ENCODE measurements around the gene TNFAIP6. TPM values are rescaled to one million over a fixed set of nuclear protein-coding genes. Genes with fewer than 3 reads are reported as not detected.
"Not testable (repeated sequence)": the region's sequence is repeated elsewhere in the genome, so short reads cannot be mapped to it uniquely, and the experiment has no call there.

The TNFAIP6 gene
- 100 to 1,000 TPM in 1 of 3 donors, 1 to 10 TPM in 1, under 1 TPM in 1; 0.38 to 110 (median 7.2) TPM for polyA plus RNA-seq

DNA sequence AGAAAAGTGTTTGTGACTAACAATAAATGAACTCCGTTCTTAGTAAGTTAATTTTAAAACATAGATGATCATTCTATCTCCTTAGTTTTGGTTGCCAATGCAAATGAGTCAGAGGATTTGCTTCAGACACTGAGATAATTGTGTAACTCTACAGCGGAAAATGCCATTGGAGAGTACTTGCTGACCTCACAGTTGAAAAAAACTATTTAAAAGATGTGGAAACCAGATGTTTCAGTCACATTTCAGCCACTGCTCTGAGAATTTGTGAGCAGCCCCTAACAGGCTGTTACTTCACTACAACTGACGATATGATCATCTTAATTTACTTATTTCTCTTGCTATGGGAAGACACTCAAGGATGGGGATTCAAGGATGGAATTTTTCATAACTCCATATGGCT lies at the start of gene TNFAIP6:
TSS of gene TNFAIP6 (plus strand) at position 234 of the 400 bp plus-strand sequence. CDS start at position 309, 75 bp downstream.
- 38 to 47% (median 39%) methylated on average over 3 of the region's 3 CpGs for WGBS, 3 donors
- H3K27ac ChIP-seq (ENCODE audit: low read depth, low read length): no peak within 1 kb of the TSS

DNA sequence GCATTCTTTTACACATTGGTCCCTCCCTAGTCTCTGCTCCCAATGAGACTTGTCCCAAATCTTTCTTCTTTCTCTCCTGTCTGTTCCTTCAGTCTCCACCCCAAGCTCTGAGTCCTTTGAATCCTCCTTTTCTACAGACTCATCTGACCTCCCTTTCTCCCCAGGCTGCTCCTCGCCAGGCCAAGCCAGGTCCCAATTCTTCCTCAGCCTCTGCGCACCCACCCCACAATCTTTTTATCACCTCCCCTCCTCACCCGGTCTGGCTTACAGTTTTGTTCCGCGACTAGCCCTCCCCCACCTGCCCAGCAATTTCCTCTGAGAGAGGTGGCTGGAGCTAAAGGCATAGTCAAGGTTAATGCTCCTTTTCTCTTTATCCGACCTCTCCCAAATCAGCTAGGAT lies 47.1 kb upstream of the TNFAIP6 start:
- not testable (repeated sequence) for H3K27ac ChIP-seq (ENCODE audit: low read depth, low read length)
- WGBS, 3 donors: 92 to 96% (median 92%) methylated on average over 6 of the region's 6 CpGs

GRCh38 chr2:151312440-151312839 lies 45.0 kb upstream of the TNFAIP6 start:
- 48 to 74% (median 56%) methylated on average over 6 of the region's 6 CpGs for WGBS, 3 donors
- H3K27ac ChIP-seq (ENCODE audit: low read depth, low read length): not testable (repeated sequence)

GRCh38 chr2:151315381-151315903 lies 42.0 kb upstream of the TNFAIP6 start:
- no peak overlapping the region for H3K27ac ChIP-seq (ENCODE audit: low read depth, low read length)
- 52 to 64% (median 63%) methylated on average over 7 of the region's 7 CpGs for WGBS, 3 donors

- no peak overlapping the region for H3K27ac ChIP-seq (ENCODE audit: low read depth, low read length)
- WGBS, 3 donors: 54 to 76% (median 64%) methylated on average over 4 of the region's 4 CpGs
These were observed 31.8 kb upstream of the TNFAIP6 start for GRCh38 chr2:151325581-151326095.

GRCh38 chr2:151326554-151326953 lies 30.8 kb upstream of the TNFAIP6 start:
- 87 to 92% (median 89%) methylated on average over 1 of the region's 1 CpG for WGBS, 3 donors
- no peak overlapping the region for H3K27ac ChIP-seq (ENCODE audit: low read depth, low read length)

- 38 to 82% (median 80%) methylated on average over 1 of the region's 1 CpG for WGBS, 3 donors
- H3K27ac ChIP-seq (ENCODE audit: low read depth, low read length): no peak overlapping the region
These were observed 27.4 kb upstream of the TNFAIP6 start for GRCh38 chr2:151329998-151330397.

- WGBS, 3 donors: 67 to 87% (median 84%) methylated on average over 3 of the region's 3 CpGs
- no peak overlapping the region for H3K27ac ChIP-seq (ENCODE audit: low read depth, low read length)
These were observed 24.3 kb upstream of the TNFAIP6 start for GRCh38 chr2:151333083-151333482.

DNA sequence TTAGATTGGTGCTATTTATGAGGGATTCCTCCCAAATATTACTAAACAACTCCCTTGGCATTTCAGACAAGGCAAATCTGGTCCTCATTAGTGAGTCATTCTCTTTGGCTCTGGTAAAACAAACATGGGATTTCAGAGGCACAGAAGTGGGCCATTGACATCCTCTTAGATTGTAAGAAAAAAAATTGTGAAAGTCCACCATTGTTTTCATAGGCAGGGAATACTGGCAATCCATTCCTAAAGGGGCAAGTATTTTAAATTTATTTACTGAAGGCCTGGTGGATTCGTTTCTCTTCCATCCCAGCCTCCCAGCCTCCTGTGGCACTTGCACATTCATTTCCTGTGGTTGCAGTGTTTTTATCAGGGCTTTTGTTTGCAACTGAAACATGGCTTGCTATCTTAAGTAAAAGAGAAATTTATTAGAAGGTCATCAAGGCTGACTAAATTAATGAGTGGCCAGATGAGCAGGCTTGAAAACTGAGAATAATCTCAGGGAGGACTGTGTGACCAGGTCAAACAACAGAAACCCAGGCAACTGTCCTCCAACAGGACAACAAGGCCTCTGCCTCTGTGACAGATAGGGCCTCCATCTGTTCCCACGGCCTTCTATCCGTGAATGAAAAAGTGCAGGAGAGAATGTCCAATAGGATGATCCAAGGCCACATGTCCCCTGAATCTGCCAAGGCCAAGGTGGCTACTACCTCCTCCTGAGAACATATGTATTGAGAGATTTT lies 23.1 kb upstream of the TNFAIP6 start:
- no peak overlapping the region for H3K27ac ChIP-seq (ENCODE audit: low read depth, low read length)
- WGBS, 3 donors: 34 to 46% (median 44%) methylated on average over 3 of the region's 3 CpGs

- H3K27ac ChIP-seq (ENCODE audit: low read depth, low read length): no peak overlapping the region
- WGBS, 3 donors: 56 to 62% (median 60%) methylated on average over 2 of the region's 2 CpGs
These were observed 20.5 kb upstream of the TNFAIP6 start for GRCh38 chr2:151336863-151337371.

DNA sequence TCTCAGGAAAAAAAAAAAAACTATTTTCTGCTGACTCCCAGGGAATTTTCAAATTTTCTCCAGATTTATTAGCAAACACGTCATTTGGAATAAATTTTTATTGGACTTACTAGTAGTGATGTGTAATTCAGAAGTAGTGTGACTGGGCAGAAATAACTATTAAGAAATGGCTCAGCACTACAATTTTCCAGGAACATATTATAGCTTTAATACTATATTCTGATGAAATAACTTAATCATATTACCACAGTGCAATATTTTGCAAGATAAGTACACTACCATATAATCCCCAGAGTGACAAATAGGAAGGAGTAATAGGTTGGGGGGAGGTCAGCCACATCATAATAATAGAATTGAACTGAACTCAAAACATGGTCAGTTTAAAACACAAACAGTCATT lies 19.7 kb upstream of the TNFAIP6 start:
- 38 to 65% (median 47%) methylated on average over 1 of the region's 1 CpG for WGBS, 3 donors
- no peak overlapping the region for H3K27ac ChIP-seq (ENCODE audit: low read depth, low read length)

DNA sequence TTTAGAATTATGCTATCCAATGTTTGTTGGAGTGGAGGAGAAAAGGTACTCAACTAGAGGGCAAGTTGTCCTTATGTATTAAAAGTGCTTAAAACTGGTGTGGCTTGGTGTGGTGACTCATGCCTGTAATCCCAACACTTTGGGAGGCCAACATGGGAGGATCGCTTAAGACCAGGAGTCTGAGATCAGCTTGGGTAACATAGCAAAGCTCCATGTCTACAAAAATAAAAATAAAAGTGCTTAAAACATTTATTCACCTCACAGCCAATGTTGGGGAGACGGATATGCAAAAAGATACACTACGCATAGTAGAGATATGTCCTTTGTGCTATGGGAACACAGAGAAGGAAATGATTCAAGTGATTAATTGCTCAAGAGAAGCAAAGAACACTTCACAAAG lies 19.3 kb upstream of the TNFAIP6 start:
- WGBS, 3 donors: 72 to 81% (median 79%) methylated on average over 3 of the region's 3 CpGs
- H3K27ac ChIP-seq (ENCODE audit: low read depth, low read length): no peak overlapping the region

- no peak overlapping the region for H3K27ac ChIP-seq (ENCODE audit: low read depth, low read length)
- 84 to 92% (median 92%) methylated on average over 2 of the region's 2 CpGs for WGBS, 3 donors
These were observed 14.3 kb upstream of the TNFAIP6 start for GRCh38 chr2:151343073-151343472.

GRCh38 chr2:151344191-151344590 lies 13.2 kb upstream of the TNFAIP6 start:
- not testable (repeated sequence) for H3K27ac ChIP-seq (ENCODE audit: low read depth, low read length)
- WGBS, 3 donors: 90 to 98% (median 93%) methylated on average over 4 of the region's 4 CpGs

DNA sequence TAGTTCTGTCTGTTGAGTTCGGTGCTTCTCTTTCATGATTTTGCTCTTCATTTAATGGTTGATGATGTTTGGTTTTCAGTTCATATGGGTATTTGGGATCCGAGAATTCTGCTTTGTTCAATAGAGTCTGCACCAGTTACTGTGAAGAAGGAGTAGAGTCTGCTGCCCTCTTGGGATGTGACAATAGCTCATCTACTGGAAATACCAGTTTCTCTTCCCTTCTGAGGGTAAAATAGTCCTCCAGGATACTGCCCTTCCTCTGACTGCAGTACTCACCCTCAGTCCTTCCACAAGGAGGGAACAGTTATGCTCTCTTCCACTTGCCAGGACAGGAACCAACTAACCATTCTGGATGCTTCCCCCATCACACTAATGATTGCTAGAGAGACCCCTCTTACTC lies 12.5 kb upstream of the TNFAIP6 start:
- H3K27ac ChIP-seq (ENCODE audit: low read depth, low read length): no peak overlapping the region
- WGBS, 3 donors: 86 to 96% (median 94%) methylated on average over 2 of the region's 2 CpGs

- no peak overlapping the region for H3K27ac ChIP-seq (ENCODE audit: low read depth, low read length)
These were observed 10.1 kb upstream of the TNFAIP6 start for GRCh38 chr2:151347294-151347693.

- H3K27ac ChIP-seq (ENCODE audit: low read depth, low read length): no peak overlapping the region
- 46 to 54% (median 52%) methylated on average over 5 of the region's 5 CpGs for WGBS, 3 donors
These were observed 9.5 kb upstream of the TNFAIP6 start for GRCh38 chr2:151347906-151348305.

- no peak overlapping the region for H3K27ac ChIP-seq (ENCODE audit: low read depth, low read length)
- 69 to 89% (median 79%) methylated on average over 4 of the region's 4 CpGs for WGBS, 3 donors
These were observed 6.7 kb upstream of the TNFAIP6 start for GRCh38 chr2:151350579-151351195.

DNA sequence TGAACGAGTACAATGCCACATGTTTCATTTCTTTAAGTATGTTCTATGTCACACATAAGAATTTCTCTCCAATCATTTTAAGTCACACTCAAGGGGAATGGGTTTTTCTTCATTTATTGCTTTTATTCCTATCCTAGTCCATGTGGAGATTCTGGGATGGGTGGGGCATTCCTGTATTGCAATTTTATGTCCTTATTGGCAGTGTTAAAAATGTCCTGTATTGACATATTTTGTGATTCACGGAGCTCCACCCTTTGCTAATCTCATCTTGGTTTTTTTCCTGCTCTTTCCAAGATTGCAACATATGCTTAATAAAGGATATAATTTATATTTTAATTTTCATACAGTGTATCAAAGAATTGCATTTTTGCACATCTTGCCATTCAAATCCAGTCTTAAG lies 3.4 kb upstream of the TNFAIP6 start:
- H3K27ac ChIP-seq (ENCODE audit: low read depth, low read length): no peak overlapping the region
- 69 to 84% (median 80%) methylated on average over 2 of the region's 2 CpGs for WGBS, 3 donors
